GM19023 (cell line): Measurements from ENCODE around the gene GLIS1.

Experiments
- ATAC-seq: cut with Tn5 transposase; IDR thresholded peaks from one replicate; pipeline ENCODE4 v1.9.1; 2021; ENCODE audit warnings: mild to moderate bottlenecking, moderate library complexity; ENCODE audit not compliant: unreplicated experiment

GLIS1 gene

GRCh38 chr1:53500204-53501064 lies 238.5 kb downstream of the GLIS1 start:
- no peak for ATAC-seq

GRCh38 chr1:53499257-53500203 lies 239.4 kb downstream of the GLIS1 start:
- no peak for ATAC-seq

- no peak for ATAC-seq
Observed at GRCh38 chr1:53498555-53499131, 240.3 kb downstream of the GLIS1 start.

GRCh38 chr1:53495633-53496345 lies 243.2 kb downstream of the GLIS1 start:
- no peak for ATAC-seq

GRCh38 chr1:53490351-53490750 lies 248.6 kb downstream of the GLIS1 start:
- no peak for ATAC-seq

GRCh38 chr1:53486395-53487026 lies 252.5 kb downstream of the GLIS1 start:
- ATAC-seq: no peak

- no peak for ATAC-seq
Observed at GRCh38 chr1:53485478-53486394, 253.2 kb downstream of the GLIS1 start.

- no peak for ATAC-seq
Observed at GRCh38 chr1:53484705-53485477, 254.1 kb downstream of the GLIS1 start.

- ATAC-seq: no peak
Observed at GRCh38 chr1:53483656-53484055, 255.3 kb downstream of the GLIS1 start.

- ATAC-seq: no peak
Observed at GRCh38 chr1:53483170-53483569, 255.8 kb downstream of the GLIS1 start.

- ATAC-seq: no peak
Observed at GRCh38 chr1:53482441-53483153, 256.4 kb downstream of the GLIS1 start.

GRCh38 chr1:53481456-53481855 lies 257.5 kb downstream of the GLIS1 start:
- ATAC-seq: no peak

- ATAC-seq: no peak
Observed at GRCh38 chr1:53480678-53481077, 258.3 kb downstream of the GLIS1 start.

- ATAC-seq: no peak
Observed at GRCh38 chr1:53478502-53478818, 260.5 kb downstream of the GLIS1 start.

- no peak for ATAC-seq
Observed at GRCh38 chr1:53477651-53478501, 261.1 kb downstream of the GLIS1 start.

- no peak for ATAC-seq
Observed at GRCh38 chr1:53476579-53476978, 262.4 kb downstream of the GLIS1 start.

- ATAC-seq: no peak
Observed at GRCh38 chr1:53475664-53476063, 263.3 kb downstream of the GLIS1 start.
